Measurements from ENCODE around the gene AKIRIN2. TPM values are rescaled to one million over a fixed set of nuclear protein-coding genes. Genes with fewer than 3 reads are reported as not detected.
A peak's percentile ranks its signal among the peaks of the same experiment; 100 is the strongest.

Gene AKIRIN2
- total and polyA plus RNA-seq, 2 of the 13 experiments (the other 11 are each of a cell fraction or from before 2014, with no cell fraction given), result 15.6 to 23.4 TPM

- TF ChIP-seq MTA1 (CRISPR knock-in tag; IDR thresholded peaks at IDR 0.05; ENCODE audit: borderline replicate concordance) (no peak), GZF1 (CRISPR knock-in tag; IDR thresholded peaks at IDR 0.05) (no peak), TOE1 (CRISPR knock-in tag; IDR thresholded peaks at IDR 0.05) (no peak), ZNF20 (CRISPR knock-in tag; IDR thresholded peaks at IDR 0.05) (no peak), ZNF790 (CRISPR knock-in tag; IDR thresholded peaks at IDR 0.05; ENCODE audit: borderline replicate concordance) (no peak), TGIF2 (CRISPR knock-in tag; IDR thresholded peaks at IDR 0.05) (no peak), EP300 (IDR thresholded peaks at IDR 0.05; ENCODE audit: low read depth in 2 of 2, low read length in 2 of 2) (no peak), EP300 (CRISPR knock-in tag; IDR thresholded peaks at IDR 0.05; ENCODE audit: borderline replicate concordance) (no peak), ZMAT5 (CRISPR knock-in tag; IDR thresholded peaks at IDR 0.05; ENCODE audit: borderline replicate concordance, low read depth) (no peak), GPN1 (CRISPR knock-in tag; IDR thresholded peaks at IDR 0.05; ENCODE audit: borderline replicate concordance) (no peak), MEIS2 (CRISPR knock-in tag; IDR thresholded peaks at IDR 0.05) (no peak), ZNF121 (CRISPR knock-in tag; IDR thresholded peaks at IDR 0.05) (no peak), ZNF766 (CRISPR knock-in tag; IDR thresholded peaks at IDR 0.05; ENCODE audit: borderline replicate concordance) (no peak), SRSF4 (IDR thresholded peaks at IDR 0.05; ENCODE audit: low read depth, low read length, poor library complexity, severe bottlenecking) (no peak), ZNF496 (CRISPR knock-in tag; IDR thresholded peaks at IDR 0.05; ENCODE audit: insufficient replicate concordance) (no peak), THAP7 (CRISPR knock-in tag; IDR thresholded peaks at IDR 0.05) (no peak), ZNF317 (CRISPR knock-in tag; IDR thresholded peaks at IDR 0.05) (no peak), ZNF75D (CRISPR knock-in tag; IDR thresholded peaks at IDR 0.05; ENCODE audit: borderline replicate concordance) (no peak), FOXP4 (CRISPR knock-in tag; IDR thresholded peaks at IDR 0.05) (no peak), RXRA (CRISPR knock-in tag; IDR thresholded peaks at IDR 0.05) (no peak), TCF7 (IDR thresholded peaks at IDR 0.05; ENCODE audit: low read depth) (no peak), AGO2 (optimal IDR thresholded peaks at IDR 0.05; ENCODE audit: low read depth, low read length) (peak; percentile 19), ZNF816 (CRISPR knock-in tag; IDR thresholded peaks at IDR 0.05; ENCODE audit: borderline replicate concordance) (no peak), LRRFIP1 (CRISPR knock-in tag; conservative IDR thresholded peaks at IDR 0.05) (no peak), ISX (CRISPR knock-in tag; conservative IDR thresholded peaks at IDR 0.05) (no peak)
These were observed 4.2 kb downstream of the AKIRIN2 start (continued) for GRCh38 chr6:87697581-87698546.
